ENCODE results near the gene SSTR1. TPM values are rescaled to one million over a fixed set of nuclear protein-coding genes. Genes with fewer than 3 reads are reported as not detected.
"Not testable (repeated sequence)": the region's sequence is repeated elsewhere in the genome, so short reads cannot be mapped to it uniquely, and the experiment has no call there.

SSTR1 gene
- total RNA-seq, 2 experiments from 2014 or later = not detected

DNA sequence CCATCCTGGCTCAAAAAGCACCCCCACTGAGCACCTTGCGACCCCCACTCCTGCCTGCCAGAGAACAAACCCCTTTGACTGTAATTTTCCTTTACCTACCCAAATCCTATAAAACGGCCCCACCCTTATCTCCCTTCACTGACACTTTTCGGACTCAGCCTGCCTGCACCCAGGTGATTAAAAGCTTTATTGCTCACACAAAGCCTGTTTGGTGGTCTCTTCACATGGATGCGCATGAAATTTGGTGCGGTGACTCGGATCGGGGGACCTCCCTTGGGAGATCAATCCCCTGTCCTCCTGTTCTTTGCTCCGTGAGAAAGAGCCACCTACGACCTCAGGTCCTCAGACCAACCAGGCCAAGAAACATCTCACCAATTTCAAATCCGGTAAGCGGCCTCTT is 16.9 kb upstream of the SSTR1 start:
- H3K27me3 Mint-ChIP-seq (ENCODE audit: low read depth); POLR2A ChIA-PET; H3K27ac Mint-ChIP-seq; H3K9me3 Mint-ChIP-seq (ENCODE audit: insufficient read depth); H3K4me1 Mint-ChIP-seq (ENCODE audit: low read depth); DNase-seq; H3K4me3 Mint-ChIP-seq; H3K36me3 Mint-ChIP-seq (ENCODE audit: low read depth); ATAC-seq; CTCF ChIA-PET: not testable (repeated sequence)

DNA sequence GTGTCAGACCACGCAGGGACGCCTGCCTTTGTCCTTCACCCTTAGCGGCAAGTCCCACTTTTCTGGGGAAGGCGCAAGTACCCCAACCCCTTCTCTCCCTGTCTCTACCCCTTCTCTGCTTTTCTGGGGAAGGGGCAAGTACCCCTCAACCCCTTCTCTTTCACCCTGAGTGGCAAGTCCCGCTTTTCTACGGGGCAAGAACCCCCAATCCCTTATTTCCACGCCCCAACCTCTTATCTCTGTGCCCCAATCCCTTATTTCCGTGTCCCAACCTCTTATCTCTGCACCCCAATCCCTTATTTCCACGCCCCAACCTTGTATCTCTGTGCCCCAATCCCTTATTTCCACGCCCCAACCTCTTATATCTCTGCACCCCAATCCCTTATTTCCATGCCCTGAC is 16.2 kb upstream of the SSTR1 start:
- POLR2A ChIA-PET; ATAC-seq; H3K27me3 Mint-ChIP-seq (ENCODE audit: low read depth); H3K9me3 Mint-ChIP-seq (ENCODE audit: insufficient read depth); H3K4me1 Mint-ChIP-seq (ENCODE audit: low read depth); H3K4me3 Mint-ChIP-seq; DNase-seq; H3K27ac Mint-ChIP-seq; H3K36me3 Mint-ChIP-seq (ENCODE audit: low read depth); CTCF ChIA-PET: not testable (repeated sequence)

DNA sequence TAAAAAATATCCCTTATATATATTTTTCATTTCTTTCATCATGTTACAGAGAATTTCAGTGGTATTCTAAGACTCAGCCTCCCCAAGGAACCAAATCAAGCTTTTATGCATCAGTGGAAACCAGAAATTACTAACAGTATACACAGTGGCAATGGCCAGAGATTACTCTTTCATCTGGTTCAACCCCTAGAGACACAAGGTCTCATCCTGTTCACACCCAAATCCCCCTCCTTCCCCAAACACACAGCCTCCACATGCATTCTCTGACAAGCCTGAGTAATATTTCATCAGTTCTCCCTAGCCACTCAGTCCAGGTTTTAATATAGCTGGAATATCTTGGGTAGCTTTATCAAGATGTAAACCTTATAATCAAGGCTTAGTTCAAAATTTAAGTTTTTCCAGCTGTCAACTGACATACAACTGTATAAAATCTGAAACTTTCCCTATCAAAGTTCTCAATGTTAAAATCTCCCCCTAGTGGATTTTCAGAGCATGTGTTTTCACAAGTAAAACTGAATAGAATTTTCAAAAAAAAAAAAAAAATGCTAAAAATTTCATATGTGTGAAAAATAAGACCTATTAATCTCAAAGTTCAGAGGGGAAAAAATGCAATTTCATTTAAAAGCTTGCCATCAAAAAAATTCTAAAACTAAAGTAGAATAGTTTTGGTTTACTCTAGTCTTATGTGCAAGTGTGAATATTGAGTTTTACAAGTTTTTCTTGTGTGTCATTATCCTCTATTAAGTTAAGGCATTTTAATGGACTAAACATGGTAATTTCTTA is 10.5 kb upstream of the SSTR1 start:
- no peak overlapping the region for H3K4me3 Mint-ChIP-seq
- DNase-seq (no peak), ATAC-seq (no peak)
- CTCF ChIA-PET = interaction anchor here (0.7 to 1.8 kb wide), 5 partner anchors 11 to 115 kb away, joined by 3 to 6 read pairs (median 4); partner anchors contain the start of gene SSTR1
- no peak overlapping the region for H3K27ac Mint-ChIP-seq
- POLR2A ChIA-PET = no interaction called here
- no peaks in the 10 kb centered on the region for H3K27me3 Mint-ChIP-seq (ENCODE audit: low read depth)
- peaks cover 3% of the 10 kb centered on the region for H3K4me1 Mint-ChIP-seq (ENCODE audit: low read depth)
- H3K36me3 Mint-ChIP-seq (ENCODE audit: low read depth) = no peaks in the 10 kb centered on the region
- H3K9me3 Mint-ChIP-seq (ENCODE audit: insufficient read depth) = no peaks in the 10 kb centered on the region

DNA sequence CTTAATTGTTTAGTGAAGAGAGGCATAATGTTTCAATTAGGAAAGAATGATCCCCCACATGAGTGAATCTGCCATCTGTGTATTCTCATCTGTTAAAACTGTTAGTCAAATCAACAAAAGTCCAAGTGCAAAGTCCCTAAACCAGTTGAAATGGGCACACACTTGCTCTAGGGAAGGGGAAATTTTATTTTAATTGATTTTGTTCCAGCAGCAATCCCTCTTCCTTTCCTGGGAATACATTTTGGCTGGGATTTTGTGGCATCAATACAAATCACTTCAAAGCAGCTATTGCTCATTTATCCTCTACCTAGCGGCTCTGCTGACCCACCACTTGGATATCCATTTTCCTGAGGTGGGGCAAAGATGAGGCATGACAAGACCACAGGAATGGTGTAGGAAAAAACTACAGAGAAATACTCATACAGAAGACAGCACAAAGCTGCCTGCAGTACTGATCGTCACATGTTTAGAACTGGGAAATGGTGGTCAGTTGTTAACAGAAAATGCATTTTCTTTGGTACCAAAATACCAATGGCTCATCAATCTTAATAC is 9.8 kb upstream of the SSTR1 start:
- ChIA-PET CTCF (interaction anchor here (0.7 to 1.8 kb wide), 6 partner anchors 10 to 116 kb away, joined by 3 to 6 read pairs (median 4); partner anchors contain the start of gene SSTR1), POLR2A (no interaction called here)
- Mint-ChIP-seq H3K4me3 (no peak overlapping the region), H3K9me3 (ENCODE audit: insufficient read depth) (no peaks in the 10 kb centered on the region), H3K27ac (no peak overlapping the region), H3K27me3 (ENCODE audit: low read depth) (no peaks in the 10 kb centered on the region), H3K4me1 (ENCODE audit: low read depth) (peaks cover 3% of the 10 kb centered on the region), H3K36me3 (ENCODE audit: low read depth) (no peaks in the 10 kb centered on the region)
- no peak for ATAC-seq
- DNase-seq = no peak

GRCh38 chr14:38198425-38198824 is 9.3 kb upstream of the SSTR1 start:
- H3K27me3 Mint-ChIP-seq (ENCODE audit: low read depth) = no peaks in the 10 kb centered on the region
- ChIA-PET CTCF (interaction anchor here (1.1 to 1.4 kb wide), 2 partner anchors 18 to 113 kb away, joined by 3 to 6 read pairs; no protein-coding TSS in a partner anchor), POLR2A (no interaction called here)
- DNase-seq = no peak
- H3K27ac Mint-ChIP-seq = no peak overlapping the region
- no peaks in the 10 kb centered on the region for H3K9me3 Mint-ChIP-seq (ENCODE audit: insufficient read depth)
- ATAC-seq = no peak
- H3K4me1 Mint-ChIP-seq (ENCODE audit: low read depth) = peaks cover 3% of the 10 kb centered on the region
- no peak overlapping the region for H3K4me3 Mint-ChIP-seq
- H3K36me3 Mint-ChIP-seq (ENCODE audit: low read depth) = no peaks in the 10 kb centered on the region

DNA sequence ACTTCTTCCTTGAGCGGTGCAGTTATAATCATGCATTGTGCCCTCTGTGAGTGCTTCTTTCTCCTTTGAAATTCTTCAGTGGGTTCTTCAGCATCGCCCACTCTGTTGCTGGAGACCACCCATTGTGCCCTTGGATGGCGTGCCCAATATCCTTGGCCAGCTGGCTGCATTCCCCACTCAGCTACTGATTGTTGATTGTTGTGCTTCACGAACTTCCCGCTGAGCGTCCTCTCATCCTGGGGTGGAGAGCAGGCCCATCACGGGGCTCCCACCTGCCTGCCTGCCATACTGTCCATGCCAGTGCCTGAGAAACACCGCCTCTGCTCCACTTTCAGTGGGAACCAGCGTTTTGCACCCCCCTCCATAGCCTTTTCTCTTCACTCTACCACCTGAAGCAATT is 8.6 kb upstream of the SSTR1 start:
- H3K27me3 Mint-ChIP-seq (ENCODE audit: low read depth) = no peaks in the 10 kb centered on the region
- no peaks in the 10 kb centered on the region for H3K36me3 Mint-ChIP-seq (ENCODE audit: low read depth)
- ChIA-PET POLR2A (no interaction called here), CTCF (interaction anchor here (1.1 kb wide), 1 partner anchor 18 kb away, joined by 3 read pairs; no protein-coding TSS in a partner anchor)
- H3K4me1 Mint-ChIP-seq (ENCODE audit: low read depth) = peaks cover 3% of the 10 kb centered on the region
- no peaks in the 10 kb centered on the region for H3K9me3 Mint-ChIP-seq (ENCODE audit: insufficient read depth)
- no peak for ATAC-seq
- H3K27ac Mint-ChIP-seq = no peak overlapping the region
- DNase-seq = no peak
- no peak overlapping the region for H3K4me3 Mint-ChIP-seq

GRCh38 chr14:38199739-38200138 is 8.0 kb upstream of the SSTR1 start:
- Mint-ChIP-seq H3K4me3 (no peak overlapping the region), H3K36me3 (ENCODE audit: low read depth) (no peaks in the 10 kb centered on the region), H3K27ac (no peak overlapping the region), H3K4me1 (ENCODE audit: low read depth) (peaks cover 3% of the 10 kb centered on the region), H3K9me3 (ENCODE audit: insufficient read depth) (no peaks in the 10 kb centered on the region), H3K27me3 (ENCODE audit: low read depth) (peaks cover 2% of the 10 kb centered on the region)
- ChIA-PET POLR2A (no interaction called here), CTCF (no interaction called here)
- no peak for ATAC-seq
- no peak for DNase-seq

DNA sequence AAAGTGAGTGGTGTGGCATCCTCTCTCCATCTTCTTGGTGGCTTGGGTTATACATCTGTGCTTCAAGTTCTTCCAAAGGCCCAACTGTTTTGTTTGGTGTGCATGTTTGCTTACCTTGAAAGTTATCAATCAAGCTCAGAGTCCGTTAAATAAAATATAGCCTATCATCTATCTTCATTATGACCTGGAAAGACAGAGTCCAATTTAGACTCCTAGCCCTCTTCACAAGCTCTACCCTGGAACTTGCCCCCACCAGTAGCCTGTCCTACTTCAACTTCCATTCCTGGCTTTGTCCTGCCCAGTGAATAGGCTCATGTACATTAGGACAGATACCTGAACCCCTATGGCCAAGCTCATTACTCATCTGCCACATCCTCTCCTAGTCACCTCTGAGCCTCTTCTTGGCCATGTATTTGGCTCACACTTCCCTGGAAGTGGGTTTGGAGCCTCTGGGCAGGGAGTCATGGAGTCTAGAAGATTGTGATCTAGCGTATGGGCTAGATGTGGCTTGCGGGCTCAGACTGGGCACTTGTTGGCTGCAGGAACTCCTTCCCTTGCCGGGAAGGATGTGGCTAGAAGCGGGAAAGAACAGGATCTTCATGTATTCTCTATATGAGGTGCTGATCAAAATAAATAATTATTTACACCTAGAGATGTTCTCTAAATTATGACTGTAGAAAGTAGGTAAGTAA is 6.4 kb upstream of the SSTR1 start:
- CTCF ChIA-PET = no interaction called here
- no peak for ATAC-seq

DNA sequence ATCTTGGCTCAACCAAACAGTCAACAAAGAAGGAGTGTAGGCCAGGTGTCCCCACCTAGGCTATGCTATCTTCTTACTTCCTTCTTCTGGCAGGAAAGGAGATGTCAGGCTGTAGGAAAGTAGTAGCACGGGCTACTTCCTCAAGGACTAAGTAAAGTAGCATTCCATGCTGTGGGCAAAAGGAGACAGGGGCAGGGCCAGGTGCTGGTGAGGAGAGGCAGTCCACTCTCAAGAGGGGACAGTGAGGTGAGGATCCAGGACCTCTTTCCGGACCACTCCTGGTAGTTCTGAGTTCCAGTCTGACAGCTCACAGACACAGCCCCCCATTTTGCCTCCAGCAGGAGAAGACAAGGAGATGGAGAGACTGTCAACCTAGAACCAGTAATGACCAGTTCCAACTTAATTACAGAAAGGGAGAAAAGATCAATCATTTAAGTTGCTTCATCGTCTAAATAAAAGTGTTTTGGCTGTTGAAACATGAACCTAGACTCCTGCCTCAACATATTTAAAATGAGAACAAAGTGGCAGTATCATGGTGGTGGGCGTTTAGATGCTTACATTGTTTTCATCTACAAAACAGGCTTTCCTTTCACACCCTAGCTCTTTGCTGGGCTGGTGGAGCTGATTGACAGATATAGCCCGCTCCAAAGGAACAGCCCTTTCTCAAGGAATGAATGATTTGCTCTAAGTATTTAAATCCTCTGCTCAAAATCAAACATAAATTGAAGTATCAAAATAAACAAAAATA is 5.1 kb upstream of the SSTR1 start:
- POLR2A ChIA-PET = no interaction called here
- Mint-ChIP-seq H3K9me3 (ENCODE audit: insufficient read depth) (no peaks in the 10 kb centered on the region), H3K27me3 (ENCODE audit: low read depth) (peaks cover 16% of the 10 kb centered on the region), H3K4me3 (no peak overlapping the region), H3K27ac (no peak overlapping the region), H3K36me3 (ENCODE audit: low read depth) (no peaks in the 10 kb centered on the region), H3K4me1 (ENCODE audit: low read depth) (no peaks in the 10 kb centered on the region)
- no peak for ATAC-seq
- CTCF ChIA-PET = no interaction called here
- no peak for DNase-seq

More for the DNA sequence above, 6.4 kb upstream of the SSTR1 start:
- no peak overlapping the region for H3K27ac Mint-ChIP-seq
- DNase-seq = no peak
- no peak overlapping the region for H3K4me3 Mint-ChIP-seq
- H3K27me3 Mint-ChIP-seq (ENCODE audit: low read depth) = peaks cover 6% of the 10 kb centered on the region
- POLR2A ChIA-PET = no interaction called here
- peaks cover 3% of the 10 kb centered on the region for H3K4me1 Mint-ChIP-seq (ENCODE audit: low read depth)
- H3K36me3 Mint-ChIP-seq (ENCODE audit: low read depth) = no peaks in the 10 kb centered on the region
- H3K9me3 Mint-ChIP-seq (ENCODE audit: insufficient read depth) = no peaks in the 10 kb centered on the region

GRCh38 chr14:38203929-38204718 is 3.6 kb upstream of the SSTR1 start:
- Mint-ChIP-seq H3K27me3 (ENCODE audit: low read depth) (peaks cover 29% of the 10 kb centered on the region), H3K4me1 (ENCODE audit: low read depth) (peaks cover 10% of the 10 kb centered on the region), H3K36me3 (ENCODE audit: low read depth) (no peaks in the 10 kb centered on the region), H3K9me3 (ENCODE audit: insufficient read depth) (no peaks in the 10 kb centered on the region), H3K4me3 (no peak overlapping the region), H3K27ac (no peak overlapping the region)
- DNase-seq (no peak), ATAC-seq (no peak)
- ChIA-PET POLR2A (no interaction called here), CTCF (interaction anchor here (1.3 kb wide), 1 partner anchor 218 kb away, joined by 5 read pairs; no protein-coding TSS in a partner anchor)

GRCh38 chr14:38204719-38205115 is 3.0 kb upstream of the SSTR1 start:
- H3K4me1 Mint-ChIP-seq (ENCODE audit: low read depth) = peaks cover 13% of the 10 kb centered on the region
- H3K9me3 Mint-ChIP-seq (ENCODE audit: insufficient read depth) = no peaks in the 10 kb centered on the region
- ATAC-seq (no peak), DNase-seq (no peak)
- H3K27me3 Mint-ChIP-seq (ENCODE audit: low read depth) = peaks cover 33% of the 10 kb centered on the region
- CTCF ChIA-PET = interaction anchor here (1.3 kb wide), 1 partner anchor 218 kb away, joined by 5 read pairs; no protein-coding TSS in a partner anchor
- no peaks in the 10 kb centered on the region for H3K36me3 Mint-ChIP-seq (ENCODE audit: low read depth)
- no peak overlapping the region for H3K4me3 Mint-ChIP-seq
- no peak overlapping the region for H3K27ac Mint-ChIP-seq
- POLR2A ChIA-PET = no interaction called here
